Measurements from ENCODE around the gene CNN2. TPM values are rescaled to one million over a fixed set of nuclear protein-coding genes. Genes with fewer than 3 reads are reported as not detected.

The CNN2 gene
- total and polyA plus RNA-seq, 2 of the 13 experiments (the other 11 are each of a cell fraction or from before 2014, with no cell fraction given), result 63.6 to 70.0 TPM

DNA sequence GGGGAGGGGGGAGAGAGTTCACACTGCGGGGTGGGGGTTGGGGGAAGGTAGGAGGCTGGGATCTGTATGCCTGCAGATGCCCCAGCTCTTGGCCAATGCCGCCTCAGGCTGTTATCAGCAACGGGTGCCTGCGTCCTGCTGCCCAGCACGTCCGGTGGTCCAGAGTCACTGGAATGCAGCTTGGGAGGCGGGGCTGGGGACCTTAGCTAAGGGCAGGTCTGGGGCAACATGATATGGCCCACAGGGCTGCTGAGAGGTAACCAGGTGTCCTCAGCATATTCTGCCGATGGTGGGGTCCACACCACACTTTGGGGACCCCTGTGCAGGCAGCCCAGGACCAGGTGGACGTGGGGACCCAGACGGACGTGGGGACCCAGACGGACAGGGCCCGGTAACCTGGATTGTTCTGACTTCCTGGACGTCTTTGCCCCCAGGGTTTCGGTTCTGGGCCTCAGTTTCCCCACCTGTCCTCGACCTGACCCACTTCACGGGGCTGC is 39.9 kb downstream of the CNN2 start (continued):
- no peak for TF ChIP-seq KAT2B (IDR thresholded peaks at IDR 0.05; ENCODE audit: borderline replicate concordance, low read depth, low read length)
- TF ChIP-seq, protein P1, sequence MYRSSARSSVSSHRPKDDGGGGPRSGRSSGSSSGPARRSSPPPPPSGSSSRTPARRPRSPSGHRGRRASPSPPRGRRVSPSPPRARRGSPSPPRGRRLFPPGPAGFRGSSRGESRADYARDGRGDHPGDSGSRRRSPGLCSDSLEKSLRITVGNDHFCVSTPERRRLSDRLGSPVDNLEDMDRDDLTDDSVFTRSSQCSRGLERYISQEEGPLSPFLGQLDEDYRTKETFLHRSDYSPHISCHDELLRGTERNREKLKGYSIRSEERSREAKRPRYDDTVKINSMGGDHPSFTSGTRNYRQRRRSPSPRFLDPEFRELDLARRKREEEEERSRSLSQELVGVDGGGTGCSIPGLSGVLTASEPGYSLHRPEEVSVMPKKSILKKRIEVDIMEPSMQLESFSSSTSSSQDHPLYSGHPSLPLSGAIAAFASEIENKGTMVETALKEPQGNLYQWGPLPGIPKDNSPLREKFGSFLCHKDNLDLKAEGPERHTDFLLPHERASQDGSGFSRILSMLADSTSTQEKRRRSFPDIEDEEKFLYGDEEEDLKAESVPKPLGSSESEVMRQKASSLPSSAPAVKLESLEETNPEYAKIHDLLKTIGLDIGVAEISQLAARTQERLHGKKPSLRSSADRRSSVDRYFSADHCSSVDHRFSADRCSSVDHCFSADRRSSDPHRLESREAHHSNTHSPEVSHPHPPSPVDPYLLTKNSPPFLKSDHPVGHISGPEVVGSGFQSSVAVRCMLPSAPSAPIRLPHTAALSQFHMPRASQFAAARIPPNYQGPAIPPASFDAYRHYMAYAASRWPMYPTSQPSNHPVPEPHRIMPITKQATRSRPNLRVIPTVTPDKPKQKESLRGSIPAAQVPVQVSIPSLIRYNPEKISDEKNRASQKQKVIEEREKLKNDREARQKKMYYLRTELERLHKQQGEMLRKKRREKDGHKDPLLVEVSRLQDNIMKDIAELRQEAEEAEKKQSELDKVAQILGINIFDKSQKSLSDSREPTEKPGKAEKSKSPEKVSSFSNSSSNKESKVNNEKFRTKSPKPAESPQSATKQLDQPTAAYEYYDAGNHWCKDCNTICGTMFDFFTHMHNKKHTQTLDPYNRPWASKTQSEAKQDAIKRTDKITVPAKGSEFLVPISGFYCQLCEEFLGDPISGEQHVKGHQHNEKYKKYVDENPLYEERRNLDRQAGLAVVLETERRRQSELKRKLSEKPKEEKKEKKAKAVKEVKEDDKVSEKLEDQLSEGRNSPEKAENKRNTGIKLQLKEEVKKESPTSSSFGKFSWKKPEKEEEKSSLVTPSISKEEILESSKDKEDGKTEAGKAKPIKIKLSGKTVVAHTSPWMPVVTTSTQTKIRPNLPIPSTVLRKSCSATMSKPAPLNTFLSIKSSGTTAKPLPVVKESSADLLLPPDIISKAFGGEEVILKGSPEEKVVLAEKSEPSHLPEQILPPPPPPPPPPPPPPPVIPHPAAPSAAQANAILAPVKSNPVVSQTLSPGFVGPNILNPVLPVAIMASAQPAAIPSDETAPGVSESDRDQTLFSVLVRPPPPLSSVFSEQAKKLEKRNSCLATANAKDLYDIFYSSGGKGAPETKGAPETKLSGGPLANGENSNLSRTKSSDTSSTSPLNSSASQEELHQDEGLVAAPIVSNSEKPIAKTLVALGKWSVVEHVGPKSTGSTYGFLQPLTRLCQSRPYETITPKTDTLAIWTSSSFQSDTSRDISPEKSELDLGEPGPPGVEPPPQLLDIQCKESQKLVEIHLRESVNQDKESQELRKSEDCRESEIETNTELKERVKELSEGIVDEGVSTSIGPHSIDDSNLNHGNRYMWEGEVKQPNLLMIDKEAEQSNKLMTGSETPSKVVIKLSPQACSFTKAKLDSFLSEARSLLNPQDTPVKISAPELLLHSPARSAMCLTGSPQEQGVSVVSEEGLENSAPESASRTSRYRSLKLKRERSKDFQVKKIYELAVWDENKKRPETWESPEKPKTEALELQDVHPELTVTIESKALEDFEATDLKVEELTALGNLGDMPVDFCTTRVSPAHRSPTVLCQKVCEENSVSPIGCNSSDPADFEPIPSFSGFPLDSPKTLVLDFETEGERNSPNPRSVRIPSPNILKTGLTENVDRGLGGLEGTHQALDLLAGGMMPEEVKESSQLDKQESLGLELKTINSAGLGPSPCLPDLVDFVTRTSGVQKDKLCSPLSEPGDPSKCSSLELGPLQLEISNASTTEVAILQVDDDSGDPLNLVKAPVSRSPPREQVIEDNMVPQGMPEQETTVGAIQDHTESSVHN (CRISPR knock-in tag; IDR thresholded peaks at IDR 0.05), result no peak
- no peak for TF ChIP-seq BRCA1 (CRISPR knock-in tag; IDR thresholded peaks at IDR 0.05)
- no peak for TF ChIP-seq TBL1XR1 (IDR thresholded peaks at IDR 0.05; ENCODE audit: borderline replicate concordance, low read length, partially characterized antibody)
- TF ChIP-seq, protein P2, sequence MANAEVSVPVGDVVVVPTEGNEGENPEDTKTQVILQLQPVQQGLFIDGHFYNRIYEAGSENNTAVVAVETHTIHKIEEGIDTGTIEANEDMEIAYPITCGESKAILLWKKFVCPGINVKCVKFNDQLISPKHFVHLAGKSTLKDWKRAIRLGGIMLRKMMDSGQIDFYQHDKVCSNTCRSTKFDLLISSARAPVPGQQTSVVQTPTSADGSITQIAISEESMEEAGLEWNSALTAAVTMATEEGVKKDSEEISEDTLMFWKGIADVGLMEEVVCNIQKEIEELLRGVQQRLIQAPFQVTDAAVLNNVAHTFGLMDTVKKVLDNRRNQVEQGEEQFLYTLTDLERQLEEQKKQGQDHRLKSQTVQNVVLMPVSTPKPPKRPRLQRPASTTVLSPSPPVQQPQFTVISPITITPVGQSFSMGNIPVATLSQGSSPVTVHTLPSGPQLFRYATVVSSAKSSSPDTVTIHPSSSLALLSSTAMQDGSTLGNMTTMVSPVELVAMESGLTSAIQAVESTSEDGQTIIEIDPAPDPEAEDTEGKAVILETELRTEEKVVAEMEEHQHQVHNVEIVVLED (CRISPR knock-in tag; IDR thresholded peaks at IDR 0.05; ENCODE audit: borderline replicate concordance), result peak; percentile 22; the same call in 1 of the 2 replicates
- TF ChIP-seq ZNF790 (CRISPR knock-in tag; IDR thresholded peaks at IDR 0.05; ENCODE audit: borderline replicate concordance), result no peak
- TF ChIP-seq RAD21 (CRISPR knock-in tag; IDR thresholded peaks at IDR 0.05), result no peak
- TF ChIP-seq NR2F1 (CRISPR knock-in tag; IDR thresholded peaks at IDR 0.05), result no peak
- no peak for TF ChIP-seq FOSL1 (CRISPR knock-in tag; IDR thresholded peaks at IDR 0.05; ENCODE audit: borderline replicate concordance)
- peak; percentile 8 for TF ChIP-seq HNRNPLL (IDR thresholded peaks at IDR 0.05; ENCODE audit: low read depth, low read length, poor library complexity, severe bottlenecking)
- no peak for TF ChIP-seq SP140L (CRISPR knock-in tag; IDR thresholded peaks at IDR 0.05; ENCODE audit: borderline replicate concordance)
- no peak for TF ChIP-seq ZNF678 (CRISPR knock-in tag; IDR thresholded peaks at IDR 0.05)
- TF ChIP-seq, protein P3, sequence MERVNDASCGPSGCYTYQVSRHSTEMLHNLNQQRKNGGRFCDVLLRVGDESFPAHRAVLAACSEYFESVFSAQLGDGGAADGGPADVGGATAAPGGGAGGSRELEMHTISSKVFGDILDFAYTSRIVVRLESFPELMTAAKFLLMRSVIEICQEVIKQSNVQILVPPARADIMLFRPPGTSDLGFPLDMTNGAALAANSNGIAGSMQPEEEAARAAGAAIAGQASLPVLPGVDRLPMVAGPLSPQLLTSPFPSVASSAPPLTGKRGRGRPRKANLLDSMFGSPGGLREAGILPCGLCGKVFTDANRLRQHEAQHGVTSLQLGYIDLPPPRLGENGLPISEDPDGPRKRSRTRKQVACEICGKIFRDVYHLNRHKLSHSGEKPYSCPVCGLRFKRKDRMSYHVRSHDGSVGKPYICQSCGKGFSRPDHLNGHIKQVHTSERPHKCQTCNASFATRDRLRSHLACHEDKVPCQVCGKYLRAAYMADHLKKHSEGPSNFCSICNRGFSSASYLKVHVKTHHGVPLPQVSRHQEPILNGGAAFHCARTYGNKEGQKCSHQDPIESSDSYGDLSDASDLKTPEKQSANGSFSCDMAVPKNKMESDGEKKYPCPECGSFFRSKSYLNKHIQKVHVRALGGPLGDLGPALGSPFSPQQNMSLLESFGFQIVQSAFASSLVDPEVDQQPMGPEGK (CRISPR knock-in tag; IDR thresholded peaks at IDR 0.05), result peak; percentile 31; the same call in 1 of the 2 replicates
- TF ChIP-seq ZNF468 (CRISPR knock-in tag; IDR thresholded peaks at IDR 0.05), result no peak
- TF ChIP-seq ATF7 (IDR thresholded peaks at IDR 0.05), result no peak
- no peak; the same call in 1 of the 2 replicates for TF ChIP-seq ATF7 (CRISPR knock-in tag; IDR thresholded peaks at IDR 0.05)
- TF ChIP-seq ZNF746 (CRISPR knock-in tag; IDR thresholded peaks at IDR 0.05), result no peak
- TF ChIP-seq ZNF441 (CRISPR knock-in tag; IDR thresholded peaks at IDR 0.05; ENCODE audit: borderline replicate concordance), result no peak; the same call in 1 of the 2 replicates

Data from HepG2 (cell line).